Measurements from ENCODE around the gene EP300.
"Not testable (repeated sequence)": the region's sequence is repeated elsewhere in the genome, so short reads cannot be mapped to it uniquely, and the experiment has no call there.

EP300 gene

GRCh38 chr22:41140365-41140957 lies 48.1 kb downstream of the EP300 start:
- peaks cover 83% of the 10 kb centered on the region for H4K20me1 ChIP-seq
- no peaks in the 10 kb centered on the region for H3K9me3 ChIP-seq
- H3K27ac ChIP-seq = no peak overlapping the region

DNA sequence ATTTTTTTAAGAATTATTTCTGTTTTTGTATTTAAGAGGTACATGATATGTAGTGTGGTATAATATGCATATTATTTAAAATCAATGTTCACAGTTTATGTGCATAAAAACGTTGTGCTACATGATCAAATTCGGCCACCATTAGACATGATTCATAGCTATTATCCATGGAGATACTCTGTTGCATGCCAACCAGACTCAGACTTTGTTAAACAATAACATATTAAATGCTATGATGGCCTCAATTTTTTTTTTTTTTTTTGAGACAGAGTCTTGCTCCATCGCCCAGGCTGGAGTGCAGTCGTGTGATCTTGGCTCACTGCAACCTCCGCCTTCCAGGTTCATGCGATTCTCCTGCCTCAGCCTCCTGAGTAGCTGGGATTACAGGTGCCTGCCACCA lies 53.5 kb downstream of the EP300 start:
- not testable (repeated sequence) for H3K27ac ChIP-seq, H3K4me3 ChIP-seq, H3K27me3 ChIP-seq, H3K9me3 ChIP-seq, H3K9ac ChIP-seq, H3K4me1 ChIP-seq, H3K4me2 ChIP-seq
- peaks cover 100% of the 10 kb centered on the region for H3K36me3 ChIP-seq
- peaks cover 70% of the 10 kb centered on the region for H4K20me1 ChIP-seq

More at GRCh38 chr22:41140365-41140957, 48.1 kb downstream of the EP300 start:
- Histone ChIP-seq H3K4me3 (no peak overlapping the region), H3K4me1 (no peaks in the 10 kb centered on the region), H3K36me3 (peaks cover 100% of the 10 kb centered on the region), H3K9ac (no peak overlapping the region), H3K4me2 (no peak overlapping the region), H3K27me3 (no peaks in the 10 kb centered on the region)
- no peak for TF ChIP-seq Cebpa-rat (IDR thresholded peaks at IDR 0.05)

DNA sequence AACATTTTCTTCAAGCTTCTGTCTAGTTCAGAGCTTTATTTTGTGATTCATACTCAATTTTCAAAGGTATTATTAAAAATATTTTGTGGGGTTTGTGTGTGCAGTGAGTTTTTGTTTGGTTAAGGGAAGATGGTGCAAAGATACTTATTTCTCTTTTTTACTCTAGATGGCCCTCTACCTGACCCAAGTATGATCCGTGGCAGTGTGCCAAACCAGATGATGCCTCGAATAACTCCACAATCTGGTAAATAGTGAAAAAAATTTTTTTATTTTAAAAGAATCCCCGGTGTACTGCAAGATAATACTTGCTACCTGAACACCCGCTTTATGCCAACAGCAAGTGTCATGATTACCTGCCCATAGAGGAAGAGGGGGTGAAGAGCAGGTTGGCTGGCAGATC lies 54.2 kb downstream of the EP300 start:
- no peak for TF ChIP-seq Cebpa-rat (IDR thresholded peaks at IDR 0.05)
- Histone ChIP-seq H3K27ac (no peak overlapping the region), H3K4me2 (no peak overlapping the region), H3K4me3 (no peak overlapping the region), H3K9me3 (no peaks in the 10 kb centered on the region), H4K20me1 (peaks cover 67% of the 10 kb centered on the region), H3K9ac (no peak overlapping the region), H3K36me3 (peaks cover 100% of the 10 kb centered on the region), H3K27me3 (no peaks in the 10 kb centered on the region), H3K4me1 (no peaks in the 10 kb centered on the region)

GRCh38 chr22:41147722-41148121 lies 55.3 kb downstream of the EP300 start:
- Histone ChIP-seq H3K27ac (no peak overlapping the region), H3K9ac (no peak overlapping the region), H3K27me3 (no peaks in the 10 kb centered on the region), H3K4me2 (no peak overlapping the region), H3K36me3 (peaks cover 100% of the 10 kb centered on the region), H3K4me1 (no peaks in the 10 kb centered on the region), H4K20me1 (peaks cover 62% of the 10 kb centered on the region), H3K9me3 (no peaks in the 10 kb centered on the region), H3K4me3 (no peak overlapping the region)
- TF ChIP-seq Cebpa-rat (IDR thresholded peaks at IDR 0.05) = no peak

DNA sequence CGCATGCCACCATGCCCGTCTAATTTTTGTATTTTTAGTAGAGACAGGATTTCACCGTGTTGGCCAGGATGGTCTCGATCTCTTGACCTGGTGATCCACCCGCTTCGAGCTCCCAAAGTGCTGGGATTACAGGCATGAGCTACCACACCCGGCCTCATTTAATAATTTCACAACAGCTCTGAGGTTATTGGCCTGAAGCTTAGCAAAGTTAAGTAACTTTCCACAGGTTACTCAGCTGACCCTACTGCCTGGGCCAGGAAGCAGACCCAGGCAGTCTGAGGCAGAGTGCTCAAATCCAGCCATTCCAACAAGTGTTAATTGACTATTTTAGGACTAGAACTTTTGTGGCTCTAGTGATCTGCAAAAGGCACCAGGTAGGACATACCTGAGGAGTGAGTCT lies 60.5 kb downstream of the EP300 start:
- H3K9me3 ChIP-seq = no peaks in the 10 kb centered on the region
- H4K20me1 ChIP-seq = peaks cover 34% of the 10 kb centered on the region
- H3K36me3 ChIP-seq = peaks cover 100% of the 10 kb centered on the region
- H3K4me2 ChIP-seq = no peak overlapping the region
- no peaks in the 10 kb centered on the region for H3K4me1 ChIP-seq
- H3K27ac ChIP-seq = no peak overlapping the region
- H3K9ac ChIP-seq = no peak overlapping the region
- H3K4me3 ChIP-seq = no peak overlapping the region
- TF ChIP-seq Cebpa-rat (IDR thresholded peaks at IDR 0.05) = no peak
- no peaks in the 10 kb centered on the region for H3K27me3 ChIP-seq

- Histone ChIP-seq H3K4me1 (no peaks in the 10 kb centered on the region), H3K4me2 (no peak overlapping the region), H3K27me3 (no peaks in the 10 kb centered on the region), H3K9me3 (no peaks in the 10 kb centered on the region), H3K36me3 (peaks cover 100% of the 10 kb centered on the region), H3K27ac (no peak overlapping the region), H3K9ac (no peak overlapping the region), H4K20me1 (peaks cover 37% of the 10 kb centered on the region), H3K4me3 (no peak overlapping the region)
- no peak for TF ChIP-seq Cebpa-rat (IDR thresholded peaks at IDR 0.05)
These were observed 64.7 kb downstream of the EP300 start for GRCh38 chr22:41157083-41157482.

DNA sequence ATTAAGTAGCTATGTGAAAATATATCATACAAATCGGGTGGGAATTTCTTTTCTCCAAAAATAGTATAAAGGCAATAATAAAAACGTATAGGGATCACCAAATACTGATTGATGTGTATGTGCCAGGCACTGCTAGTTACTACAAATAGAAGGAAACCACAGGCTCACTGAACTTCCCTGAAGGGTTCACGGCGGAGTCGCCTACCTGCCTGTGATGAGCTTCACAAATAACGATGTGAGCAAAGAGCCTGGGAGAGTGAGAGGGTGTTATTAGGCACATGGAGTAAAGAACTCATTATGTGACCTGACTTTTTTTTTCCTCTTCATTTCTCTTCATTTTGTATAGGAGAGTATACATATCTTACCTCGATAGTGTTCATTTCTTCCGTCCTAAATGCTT lies 76.8 kb downstream of the EP300 start:
- no peak for TF ChIP-seq Cebpa-rat (IDR thresholded peaks at IDR 0.05)
- Histone ChIP-seq H3K27me3 (no peaks in the 10 kb centered on the region), H3K36me3 (peaks cover 100% of the 10 kb centered on the region), H4K20me1 (peaks cover 40% of the 10 kb centered on the region), H3K4me3 (no peak overlapping the region), H3K27ac (no peak overlapping the region), H3K9ac (no peak overlapping the region), H3K4me1 (0 out of 2 replicates have a peak, but pooled peaks cover under 1% of the 10 kb centered on the region), H3K4me2 (no peak overlapping the region), H3K9me3 (no peaks in the 10 kb centered on the region)

DNA sequence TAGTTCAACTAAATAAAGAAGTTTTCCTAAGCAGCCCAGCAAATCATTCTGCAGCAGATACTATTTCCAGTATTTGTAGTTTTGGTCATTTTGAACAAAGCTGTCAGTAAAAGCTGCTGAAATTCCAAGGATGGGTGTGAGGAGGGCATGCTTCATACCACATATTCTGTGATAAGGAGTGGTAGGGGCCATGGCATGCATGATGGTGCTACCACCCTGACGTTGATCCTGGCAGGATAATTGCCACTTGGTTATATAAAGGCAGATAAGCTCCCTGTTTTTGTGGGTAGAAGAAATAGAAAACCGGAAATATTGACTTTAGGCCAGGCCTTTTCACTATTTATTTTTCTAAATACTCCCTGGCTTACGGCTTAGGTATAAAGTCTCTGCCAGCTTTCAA lies 79.6 kb downstream of the EP300 start:
- Histone ChIP-seq H3K27me3 (no peaks in the 10 kb centered on the region), H3K4me2 (no peak overlapping the region), H3K9me3 (no peaks in the 10 kb centered on the region), H4K20me1 (peaks cover 46% of the 10 kb centered on the region), H3K27ac (no peak overlapping the region), H3K4me1 (peaks cover 23% of the 10 kb centered on the region), H3K9ac (no peak overlapping the region), H3K36me3 (peaks cover 100% of the 10 kb centered on the region), H3K4me3 (no peak overlapping the region)
- no peak for TF ChIP-seq Cebpa-rat (IDR thresholded peaks at IDR 0.05)

DNA sequence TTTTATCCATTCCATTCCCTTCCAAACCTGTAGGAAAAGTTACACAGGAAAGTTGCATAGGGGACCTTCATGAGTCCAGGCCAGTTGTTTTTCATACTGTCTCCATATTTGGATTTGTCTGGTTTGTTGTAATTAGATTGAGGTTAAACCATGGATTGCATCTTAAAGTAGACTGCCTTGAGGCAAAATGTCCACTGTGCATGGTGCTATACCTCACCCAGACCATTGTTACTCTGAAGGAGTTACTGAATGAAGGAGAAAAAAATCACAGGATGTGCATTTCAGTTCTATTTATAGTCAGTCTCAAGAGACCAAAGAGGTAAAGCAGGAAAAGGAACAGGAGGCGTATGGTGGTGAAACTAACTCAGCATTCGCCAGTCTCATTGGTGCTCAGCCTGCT lies 83.2 kb downstream of the EP300 start:
- TF ChIP-seq Cebpa-rat (IDR thresholded peaks at IDR 0.05) = no peak
- Histone ChIP-seq H3K27ac (peak overlapping the region; percentile 33; the same call in 1 of the 2 replicates), H3K4me3 (no peak overlapping the region), H3K4me2 (peak overlapping the region; percentile 63), H3K4me1 (peaks cover 59% of the 10 kb centered on the region), H3K9ac (no peak overlapping the region), H3K27me3 (no peaks in the 10 kb centered on the region), H3K9me3 (no peaks in the 10 kb centered on the region), H3K36me3 (peaks cover 92% of the 10 kb centered on the region), H4K20me1 (peaks cover 63% of the 10 kb centered on the region)

- H3K4me1 ChIP-seq = peaks cover 61% of the 10 kb centered on the region
- H3K9ac ChIP-seq = no peak overlapping the region
- no peak overlapping the region for H3K4me3 ChIP-seq
- H3K27ac ChIP-seq = no peak overlapping the region
- peaks cover 91% of the 10 kb centered on the region for H3K36me3 ChIP-seq
- no peak for TF ChIP-seq Cebpa-rat (IDR thresholded peaks at IDR 0.05)
- H4K20me1 ChIP-seq = peaks cover 59% of the 10 kb centered on the region
- no peak overlapping the region for H3K4me2 ChIP-seq
- H3K27me3 ChIP-seq = no peaks in the 10 kb centered on the region
- H3K9me3 ChIP-seq = no peaks in the 10 kb centered on the region
These were observed 84.7 kb downstream of the EP300 start for GRCh38 chr22:41177040-41177621.
